K562 (cell line): ENCODE results near the gene DNAJC11. TPM values are rescaled to one million over a fixed set of nuclear protein-coding genes. Genes with fewer than 3 reads are reported as not detected.
A peak's percentile ranks its signal among the peaks of the same experiment; 100 is the strongest.

Experiments used
- ASH1L ChIP-seq: fragments of 450-650 bp; IDR thresholded peaks from 2 replicates; pipeline ENCODE4 v1.6.1; 2018; ENCODE audit warnings: borderline replicate concordance, mild to moderate bottlenecking, low read depth; ENCODE audit not compliant: partially characterized antibody
- CBX3 ChIP-seq, 2 experiments: IDR thresholded peaks; 1 replicate in 1 of 2; 2 replicates in 1 of 2; pipeline ENCODE4 v1.6.1; 2012; ENCODE audit warnings: inconsistent platforms in 2 of 2, low read length in 2 of 2, borderline replicate concordance in 1 of 2, control low read depth in 1 of 2
- CUX1 ChIP-seq: fragments of 200-800 bp; sonication (Bioruptor generic); IDR thresholded peaks from 2 replicates; pipeline ENCODE4 v1.6.1; 2016; ENCODE audit warnings: missing genetic modification characterization, missing compliant biosample characterization
- DEAF1 ChIP-seq: fragments of 450-650 bp; formaldehyde crosslinking; IDR thresholded peaks from 2 replicates; pipeline ENCODE4 v1.4.0; 2020; ENCODE audit warnings: mild to moderate bottlenecking, moderate library complexity
- EP400 ChIP-seq: fragments of 450-650 bp; IDR thresholded peaks from 2 replicates; pipeline ENCODE4 v1.6.1; 2017; ENCODE audit warnings: antibody characterized with exemption, mild to moderate bottlenecking, moderate library complexity
- ETV5 ChIP-seq: sonication (generic); formaldehyde crosslinking; IDR thresholded peaks from 2 replicates; pipeline ENCODE4 v1.4.0; 2020; ENCODE audit warnings: low read depth, mild to moderate bottlenecking, missing genetic modification reagents
- FOXK1 ChIP-seq: sonication (generic); formaldehyde crosslinking; IDR thresholded peaks from 2 replicates; pipeline ENCODE4 v1.8.0; 2022; ENCODE audit warnings: missing genetic modification reagents, mild to moderate bottlenecking, borderline replicate concordance
- MAX ChIP-seq: sonication (generic); formaldehyde crosslinking; IDR thresholded peaks from 2 replicates; pipeline ENCODE4 v1.9.0; 2022; ENCODE audit warnings: mild to moderate bottlenecking, missing genetic modification reagents
- NELFE ChIP-seq: IDR thresholded peaks from 2 replicates; pipeline ENCODE4 v1.6.1; 2011; ENCODE audit warnings: mild to moderate bottlenecking; ENCODE audit not compliant: insufficient read depth, insufficient read length
- NR2F6 ChIP-seq: fragments of 450-650 bp; formaldehyde crosslinking; IDR thresholded peaks from 2 replicates; pipeline ENCODE4 v1.4.0; 2020; ENCODE audit warnings: mild to moderate bottlenecking
- PHB ChIP-seq: fragments of 250-450 bp; sonication (Bioruptor Pico); IDR thresholded peaks from 2 replicates; pipeline ENCODE4 v1.5.0; 2021
- SREBF2 ChIP-seq: sonication (generic); formaldehyde crosslinking; IDR thresholded peaks from 2 replicates; pipeline ENCODE4 v1.4.0; 2020; ENCODE audit warnings: mild to moderate bottlenecking, missing genetic modification reagents
- SRSF1 ChIP-seq: fragments of 200-400 bp; formaldehyde crosslinking; IDR thresholded peaks from 2 replicates; pipeline ENCODE4 v1.6.1; 2017; ENCODE audit warnings: mild to moderate bottlenecking, low read depth, low read length, moderate library complexity
- TFAM ChIP-seq: fragments of 250-450 bp; sonication (Bioruptor Pico); conservative IDR thresholded peaks from 2 replicates; pipeline ENCODE4 v1.5.0; 2021; ENCODE audit warnings: mild to moderate bottlenecking, moderate library complexity
- TGIF2 ChIP-seq: sonication (generic); formaldehyde crosslinking; IDR thresholded peaks from 2 replicates; pipeline ENCODE4 v1.8.1; 2022; ENCODE audit warnings: mild to moderate bottlenecking, missing genetic modification reagents, moderate library complexity
- ZHX1 ChIP-seq: fragments of 150-350 bp; conservative IDR thresholded peaks from 2 replicates; pipeline ENCODE4 v1.6.1; 2014; ENCODE audit warnings: low read length
- ZKSCAN1 ChIP-seq: fragments of 150-350 bp; IDR thresholded peaks from 2 replicates; pipeline ENCODE4 v1.6.1; 2016; ENCODE audit warnings: low read depth, low read length
- ZNF124 ChIP-seq: sonication (generic); formaldehyde crosslinking; IDR thresholded peaks from 2 replicates; pipeline ENCODE4 v1.8.1; 2022; ENCODE audit warnings: missing genetic modification reagents
- polyA plus RNA-seq, 8 experiments: library from polyadenylated mRNA; depleted of rRNA in 4 of 8; stranded (reverse) in 5 of 8; unstranded in 3 of 8; fragments of >200 nt; fragmentation: Nextera tagmentation in 2 of 8; fragmentation: Illumina TruSeq in 1 of 8; extraction: Ambion mirVana in 2 of 8; extraction: Trizol in 1 of 8; gene quantifications; 2 replicates each; pipeline versions ENCODE4 v1.2.1 to v1.2.3, GENCODE V29; 2011 to 2014; ENCODE audit warnings: inconsistent platforms in 1 of 8, missing spikeins in 1 of 8
- total RNA-seq, 7 experiments: library from RNA; depleted of rRNA in 6 of 7; stranded (reverse); fragments of >200 nt in 6 of 7; fragmentation: Illumina TruSeq in 2 of 7; extraction: Trizol in 2 of 7; gene quantifications; 2 replicates each; pipeline versions ENCODE4 v1.2.1 to v1.2.3, GENCODE V29; 2011 to 2021; ENCODE audit warnings: low replicate concordance in 1 of 7

The DNAJC11 gene
- total and polyA plus RNA-seq, 9 of the 15 experiments (the other 6 are each of a cell fraction or from before 2014, with no cell fraction given), result 14.1 to 123 (median 76.6) TPM

- no peak for TF ChIP-seq SRSF1
- TF ChIP-seq NELFE, result no peak
- peak; percentile 70; the same call in 1 of the 2 replicates for TF ChIP-seq DEAF1 (CRISPR knock-in tag)
- no peak for TF ChIP-seq ASH1L
- peak; percentile 80 for TF ChIP-seq MAX (CRISPR knock-in tag)
- no peak; the same call in 1 of the 2 replicates for TF ChIP-seq ETV5 (CRISPR knock-in tag)
- TF ChIP-seq NR2F6 (CRISPR knock-in tag), result no peak
- no peak for TF ChIP-seq FOXK1 (CRISPR knock-in tag)
- TF ChIP-seq SREBF2 (CRISPR knock-in tag), result no peak
- no peak for TF ChIP-seq ZKSCAN1
- TF ChIP-seq TGIF2, result no peak
- no peak for TF ChIP-seq PHB
- no peak for TF ChIP-seq CBX3 (IDR thresholded peaks at IDR 0.05; ENCODE audit: borderline replicate concordance in 1 of 2, low read length in 2 of 2)
- TF ChIP-seq CUX1 (CRISPR knock-in tag), result no peak
- no peak for TF ChIP-seq TFAM (CRISPR knock-in tag)
- peak; percentile 39; the same call in 1 of the 2 replicates for TF ChIP-seq EP400
- TF ChIP-seq ZNF124 (CRISPR knock-in tag), result no peak; the same call in 1 of the 2 replicates
- TF ChIP-seq ZHX1, result no peak
These were observed 88.1 kb downstream of the DNAJC11 start, which contains the start of gene PHF13 (continued) for GRCh38 chr1:6613361-6614018.
